Measurements from ENCODE around the gene NR1H2.
"Not testable (repeated sequence)": the region's sequence is repeated elsewhere in the genome, so short reads cannot be mapped to it uniquely, and the experiment has no call there.

The NR1H2 gene

GRCh38 chr19:50352242-50352641 is 24.0 kb upstream of the NR1H2 start:
- TF ChIP-seq CTCF (conservative IDR thresholded peaks at IDR 0.05; ENCODE audit: low read length), result no peak
- no peak for DNase-seq (ENCODE audit: low read depth)
- H3K4me3 ChIP-seq (ENCODE audit: low read length), result no peak overlapping the region

- not testable (repeated sequence) for DNase-seq (ENCODE audit: low read depth); H3K4me3 ChIP-seq (ENCODE audit: low read length)
Observed at GRCh38 chr19:50353487-50353880, 22.8 kb upstream of the NR1H2 start.

GRCh38 chr19:50356691-50357177 is 19.5 kb upstream of the NR1H2 start:
- no peak for DNase-seq (ENCODE audit: low read depth)
- H3K4me3 ChIP-seq (ENCODE audit: low read length), result no peak overlapping the region
- TF ChIP-seq CTCF (conservative IDR thresholded peaks at IDR 0.05; ENCODE audit: low read length), result no peak

GRCh38 chr19:50357178-50358100 is 18.8 kb upstream of the NR1H2 start:
- DNase-seq (ENCODE audit: low read depth), result peak; percentile 52
- peak; percentile 75 for TF ChIP-seq CTCF (conservative IDR thresholded peaks at IDR 0.05; ENCODE audit: low read length)
- peak overlapping the region; percentile 56 for H3K4me3 ChIP-seq (ENCODE audit: low read length)

- peak overlapping the region; percentile 61 for H3K4me3 ChIP-seq (ENCODE audit: low read length)
- no peak for TF ChIP-seq CTCF (conservative IDR thresholded peaks at IDR 0.05; ENCODE audit: low read length)
- DNase-seq (ENCODE audit: low read depth), result peak; percentile 23
Observed at GRCh38 chr19:50358483-50359327, 17.6 kb upstream of the NR1H2 start.

- DNase-seq (ENCODE audit: low read depth), result no peak
- no peak overlapping the region for H3K4me3 ChIP-seq (ENCODE audit: low read length)
- no peak for TF ChIP-seq CTCF (conservative IDR thresholded peaks at IDR 0.05; ENCODE audit: low read length)
Observed at GRCh38 chr19:50359328-50359818, 16.9 kb upstream of the NR1H2 start.

GRCh38 chr19:50361290-50362029 is 14.8 kb upstream of the NR1H2 start:
- no peak for TF ChIP-seq CTCF (conservative IDR thresholded peaks at IDR 0.05; ENCODE audit: low read length)
- DNase-seq (ENCODE audit: low read depth), result no peak
- H3K4me3 ChIP-seq (ENCODE audit: low read length), result no peak overlapping the region

Measured in AG10803 (cell line).